Activated CD4-positive, alpha-beta T cell treated with anti-CD3 and anti-CD28 coated beads, Interleukin-2, amount 50 U/mL, for 1 hour (primary cell): ENCODE data around the gene SNRPD2.
A peak's percentile ranks its signal among the peaks of the same experiment; 100 is the strongest.

Source experiments
- DNase-seq: peaks from one replicate; pipeline ENCODE4 v3.0.0-alpha.2; 2020

SNRPD2 gene

DNA sequence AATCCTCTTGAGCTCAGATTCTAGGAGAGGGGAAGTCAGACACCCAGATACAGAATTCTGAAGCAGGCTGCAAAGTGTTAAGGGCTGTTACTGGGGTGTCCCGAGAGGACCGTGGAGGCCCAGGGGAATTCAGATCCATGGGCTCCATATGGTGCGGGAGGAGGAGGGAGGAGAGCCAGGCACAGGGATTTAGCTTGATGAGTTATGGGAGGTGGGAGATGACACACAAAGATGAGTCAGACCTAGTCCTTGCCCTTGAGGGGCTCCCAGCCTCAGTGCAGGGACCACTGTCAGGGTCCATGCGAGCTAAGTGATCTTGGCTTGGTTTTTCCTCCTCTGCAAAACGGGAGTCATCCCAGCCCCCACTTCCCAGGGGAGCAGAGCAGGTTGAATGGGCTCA, 38.1 kb downstream of the SNRPD2 start:
- no peak for DNase-seq

DNA sequence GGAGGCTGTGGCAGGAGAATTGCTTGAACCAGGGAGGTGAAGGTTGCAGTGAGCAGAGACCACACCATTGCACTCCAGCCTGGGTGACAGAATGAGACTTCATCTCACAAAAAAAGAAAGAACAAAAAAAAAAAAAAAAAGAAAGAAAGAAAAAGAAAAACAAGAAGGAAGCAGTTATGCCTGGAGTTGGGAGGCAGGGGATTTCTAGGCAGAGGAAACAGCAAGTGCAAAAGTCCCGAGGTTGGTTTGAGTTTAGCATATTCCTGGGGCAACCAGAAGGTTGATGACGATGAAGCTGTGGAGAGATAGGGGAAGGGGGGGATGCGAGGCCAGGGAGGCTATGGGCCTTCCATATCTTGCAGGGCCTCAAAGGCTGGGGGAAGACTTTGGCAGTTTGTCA, 41.0 kb downstream of the SNRPD2 start:
- DNase-seq, result no peak

DNA sequence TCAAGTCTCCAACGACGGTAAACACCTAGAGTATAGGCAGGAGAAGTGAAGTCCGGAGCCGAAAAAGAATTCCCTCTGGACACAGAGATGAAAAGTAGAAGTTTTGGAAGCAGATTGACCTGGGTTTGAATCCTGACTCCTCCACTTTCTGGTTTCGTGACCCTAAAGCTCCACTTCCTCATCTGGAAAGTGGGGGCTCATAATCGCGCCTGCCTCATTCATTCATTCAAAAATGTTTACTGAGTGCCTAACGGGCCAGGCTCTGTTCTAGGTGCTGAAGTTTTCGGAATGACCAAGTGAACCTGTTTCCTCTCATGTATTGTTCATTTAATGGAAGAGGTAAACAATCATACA, 45.4 kb downstream of the SNRPD2 start:
- DNase-seq, result no peak

DNA sequence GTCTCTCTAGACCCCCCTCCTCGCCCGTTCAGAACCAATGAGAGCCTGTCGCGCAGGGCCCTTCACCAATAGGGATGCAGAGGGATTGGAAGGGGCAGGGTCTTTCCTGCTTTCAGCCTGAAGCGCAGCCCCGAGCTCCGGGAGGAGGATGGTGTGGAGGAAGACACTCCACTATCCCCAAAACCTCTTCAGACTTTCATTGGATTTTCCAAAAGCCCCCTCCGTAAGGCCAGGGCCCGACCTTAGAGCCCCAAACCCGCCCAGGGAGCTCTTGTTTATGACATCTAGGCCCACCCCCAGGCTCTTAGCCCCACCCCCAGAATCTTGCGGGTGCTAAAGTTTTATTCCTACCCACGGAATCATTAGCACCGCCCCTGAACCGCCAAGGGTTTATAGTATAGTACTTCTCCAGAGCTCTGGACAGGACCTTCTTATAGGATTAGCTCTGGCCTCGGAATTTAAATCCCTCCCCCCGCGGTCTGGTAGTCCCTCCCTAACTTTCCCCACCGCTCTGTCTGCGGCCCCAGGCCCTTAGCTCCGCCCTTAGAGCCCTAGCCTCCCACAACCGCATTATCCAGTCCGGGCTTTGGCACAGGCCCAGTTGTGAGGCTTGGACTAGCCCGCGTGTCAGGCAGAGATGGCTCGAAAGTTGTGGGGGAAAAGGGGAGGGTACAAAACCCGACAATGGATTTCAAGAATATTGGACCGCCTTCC, 46.0 kb downstream of the SNRPD2 start:
- DNase-seq, result peak; percentile 68

DNA sequence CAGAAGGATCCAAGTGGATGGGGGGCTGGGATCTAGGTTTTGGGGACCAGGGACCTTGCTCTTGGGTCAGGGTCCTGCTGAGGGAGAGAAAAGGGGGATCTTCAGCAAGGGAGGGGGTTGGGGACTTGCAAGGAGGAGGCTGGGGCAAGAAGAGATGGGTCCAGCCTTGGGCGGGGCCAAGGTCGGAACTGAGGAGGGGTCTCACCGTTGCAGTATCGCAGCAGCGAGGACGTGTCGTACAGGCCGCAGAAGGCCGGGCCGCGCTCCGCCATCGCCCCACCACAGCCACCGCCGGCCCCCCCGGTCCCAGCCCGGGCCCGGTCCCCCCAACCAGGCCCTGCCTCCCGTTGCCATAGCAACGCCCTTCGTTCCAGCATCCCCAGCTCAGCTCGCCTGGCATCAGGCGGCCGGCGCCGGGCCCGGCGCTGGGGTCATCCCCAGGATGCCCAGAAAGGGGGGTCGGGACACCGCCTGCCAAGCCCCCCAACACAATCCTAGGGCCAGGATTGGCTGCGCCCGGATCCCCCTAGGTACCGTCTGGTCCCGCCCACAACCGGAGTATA, 46.6 kb downstream of the SNRPD2 start:
- no peak for DNase-seq

DNA sequence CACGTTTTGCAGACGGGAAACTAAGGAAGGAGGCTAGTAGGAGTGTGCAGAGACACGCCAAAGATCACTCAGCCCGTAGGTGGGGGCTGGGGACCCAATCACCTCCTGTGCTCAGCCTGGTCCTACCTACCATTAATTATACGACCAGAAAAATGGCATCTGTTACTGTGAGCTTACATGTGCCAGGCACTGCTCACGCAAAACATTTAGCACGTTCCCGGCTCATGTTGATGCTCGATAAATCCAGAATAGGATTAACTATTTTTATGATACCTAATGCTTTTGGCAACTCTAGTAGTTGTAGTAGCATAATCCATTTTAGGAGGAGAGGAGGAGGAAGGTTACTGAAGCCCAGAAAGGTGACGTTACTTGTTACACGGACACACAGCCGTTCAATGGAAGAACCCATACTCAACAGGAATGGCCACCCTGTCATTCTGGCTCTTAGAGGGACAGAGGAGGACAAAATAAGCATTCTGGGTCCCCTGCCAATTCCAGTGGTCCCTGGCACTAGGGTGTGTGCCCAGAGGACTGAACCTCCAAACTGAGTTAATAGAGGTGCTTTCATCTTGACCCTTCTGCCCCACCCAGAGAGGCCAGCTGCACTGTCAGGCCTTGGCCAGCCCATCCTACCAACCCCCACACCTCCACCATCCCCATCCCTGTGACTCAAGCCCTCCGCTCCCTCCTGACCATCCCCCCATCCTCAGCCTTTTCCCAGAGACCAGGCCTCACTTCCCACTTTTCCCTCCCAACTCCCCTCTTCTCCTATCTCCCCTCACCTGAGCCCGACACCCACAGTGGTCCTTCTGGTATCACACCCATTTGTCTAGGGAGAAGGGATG, 47.6 kb downstream of the SNRPD2 start:
- no peak for DNase-seq

DNA sequence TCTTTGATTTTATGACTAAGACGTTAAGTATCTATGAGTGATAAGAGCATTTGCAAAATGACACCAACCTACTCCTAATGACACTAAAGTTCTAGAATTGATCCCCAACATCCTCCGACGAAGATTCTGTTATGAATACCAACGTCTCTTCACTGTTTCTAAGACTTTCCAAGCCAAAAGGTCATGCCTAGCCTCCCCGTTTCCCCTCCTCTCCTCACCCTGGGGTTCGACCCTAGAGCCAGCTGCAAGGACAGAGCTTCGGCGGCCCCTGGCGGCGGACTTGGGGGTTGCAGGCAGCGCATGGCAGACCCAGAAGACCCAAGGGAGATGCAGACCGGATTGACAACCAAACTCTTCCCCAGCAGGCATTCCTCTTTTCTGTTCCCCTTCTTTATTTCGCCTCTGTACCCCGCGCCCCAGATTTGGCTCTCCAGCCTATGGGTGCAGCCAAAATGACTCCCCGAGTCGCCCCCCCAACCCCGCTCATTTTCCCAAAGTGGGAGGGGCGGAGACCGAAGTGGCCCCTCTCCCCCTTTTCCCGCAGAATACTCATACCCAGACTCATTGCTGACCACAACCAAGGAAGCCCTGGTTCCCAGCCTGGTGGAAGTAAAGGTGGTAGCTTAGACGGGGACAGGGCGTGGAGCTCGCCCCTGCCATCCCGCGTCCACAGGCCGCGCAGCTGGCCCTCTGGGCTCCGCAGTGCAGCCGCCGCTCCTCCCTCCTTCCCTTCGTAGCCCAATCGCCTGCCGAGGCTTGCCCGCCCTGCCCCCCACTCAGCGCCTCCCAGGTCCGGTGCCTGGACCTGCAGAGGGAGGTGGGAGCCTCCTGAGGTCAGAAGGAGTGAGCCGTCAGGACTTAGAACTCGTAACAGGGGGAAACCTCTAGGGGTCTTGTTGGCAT, 48.5 kb downstream of the SNRPD2 start:
- peak; percentile 89 for DNase-seq

DNA sequence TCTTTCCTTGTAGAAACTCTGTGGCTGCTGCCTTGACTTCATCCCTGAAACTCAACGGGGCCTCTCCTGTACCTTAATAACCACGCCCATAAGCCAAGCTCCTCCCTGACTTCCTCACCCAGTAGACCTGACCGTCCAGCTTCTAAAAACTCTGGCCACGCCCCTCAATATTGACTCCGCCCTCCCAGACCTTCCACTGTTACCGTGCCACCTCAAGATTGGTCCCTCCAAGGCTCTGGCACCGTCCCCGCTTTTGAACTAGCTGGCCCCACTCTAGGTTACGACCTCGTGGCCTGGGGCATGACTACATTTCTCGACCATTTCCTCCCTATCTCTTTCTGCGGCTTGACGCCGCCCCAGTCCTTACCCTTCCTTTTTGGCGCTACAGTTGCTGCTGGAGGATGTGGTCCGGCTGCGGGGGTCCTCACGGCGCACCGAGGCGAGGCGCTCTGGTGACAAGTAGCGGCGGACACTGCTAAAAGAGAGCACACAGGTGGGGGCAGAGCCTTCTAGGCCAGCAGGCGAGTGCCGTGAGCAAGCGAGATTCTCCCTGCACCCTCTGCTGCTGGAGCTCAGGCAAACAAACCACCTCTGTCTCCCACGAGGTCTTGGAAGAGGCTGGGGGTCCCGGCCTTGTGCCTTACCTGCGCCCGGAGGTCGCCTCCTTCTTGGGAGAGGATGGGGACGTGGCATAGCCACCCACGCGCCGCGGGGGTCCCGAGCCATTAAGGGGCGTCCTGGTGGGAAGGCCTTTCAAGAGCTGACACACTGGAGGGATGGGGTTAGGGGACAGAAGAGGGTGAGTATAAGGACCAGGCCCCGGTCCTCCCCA, 50.3 kb downstream of the SNRPD2 start:
- DNase-seq, result peak; percentile 45

DNA sequence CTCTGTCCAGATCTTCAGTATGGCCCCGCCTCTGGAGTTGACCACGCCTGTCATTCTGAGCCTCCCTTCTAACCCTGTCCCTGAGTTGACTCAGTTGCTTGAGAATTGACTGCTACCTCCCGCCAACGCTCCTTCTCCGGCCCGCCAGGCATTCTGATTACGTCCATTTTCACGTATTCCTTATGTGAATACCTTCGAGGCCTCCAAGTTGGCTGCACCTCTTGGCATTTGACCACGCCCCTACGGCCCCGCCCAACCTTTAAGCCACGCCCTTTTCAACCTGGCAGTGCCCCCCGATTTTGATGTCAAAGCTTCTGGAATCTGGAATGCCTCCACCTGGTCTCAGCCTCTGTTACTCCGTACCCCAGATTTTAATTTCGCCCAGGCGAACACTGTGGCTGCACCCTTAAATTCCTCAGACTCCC, 50.9 kb downstream of the SNRPD2 start:
- DNase-seq, result peak; percentile 11

DNA sequence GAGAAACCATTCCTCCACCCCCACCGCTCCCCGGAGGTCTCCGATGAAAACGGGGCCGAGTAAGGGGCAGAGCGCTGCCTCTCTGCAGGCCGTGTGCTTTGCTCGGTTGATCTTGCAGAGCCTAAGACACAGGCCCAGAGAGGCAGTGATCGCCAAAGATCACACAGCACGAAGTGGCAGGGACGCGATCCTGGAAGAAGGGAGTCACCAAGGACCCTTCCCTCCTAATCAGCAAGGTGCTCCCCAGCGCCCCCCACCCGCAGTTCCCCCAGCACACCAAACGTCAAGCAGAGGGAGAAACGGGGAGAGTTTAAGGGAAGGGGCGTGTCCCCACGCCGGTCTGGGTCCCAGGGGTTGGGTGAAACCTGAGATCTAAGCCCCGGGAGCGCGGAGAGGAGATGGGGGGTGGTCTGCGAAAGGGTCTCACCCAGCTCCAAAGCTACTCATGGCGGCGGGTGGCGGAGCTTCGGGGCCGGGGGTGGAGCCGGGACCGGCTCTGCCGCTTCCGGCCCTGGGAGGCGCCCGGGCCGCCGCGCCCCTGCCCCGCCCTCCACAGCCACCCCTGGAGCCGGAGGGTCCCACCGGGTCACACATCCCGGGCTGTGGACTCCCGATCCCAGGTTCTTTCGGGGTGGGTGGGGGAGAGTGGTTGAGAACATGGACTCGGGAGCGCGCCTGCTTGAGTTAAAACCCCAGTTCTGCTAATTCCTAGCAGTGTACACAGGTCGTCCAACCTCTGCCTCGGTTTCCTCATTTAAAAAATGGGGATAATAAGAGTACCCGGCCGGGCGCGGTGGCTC, 52.6 kb downstream of the SNRPD2 start, which contains the start of gene EML2:
Gene EML2, minus strand, starts transcription at position 468 of the 800 bp plus-strand sequence. Its CDS starts 21 bp downstream, at position 447.
- DNase-seq, result peak; percentile 47

DNA sequence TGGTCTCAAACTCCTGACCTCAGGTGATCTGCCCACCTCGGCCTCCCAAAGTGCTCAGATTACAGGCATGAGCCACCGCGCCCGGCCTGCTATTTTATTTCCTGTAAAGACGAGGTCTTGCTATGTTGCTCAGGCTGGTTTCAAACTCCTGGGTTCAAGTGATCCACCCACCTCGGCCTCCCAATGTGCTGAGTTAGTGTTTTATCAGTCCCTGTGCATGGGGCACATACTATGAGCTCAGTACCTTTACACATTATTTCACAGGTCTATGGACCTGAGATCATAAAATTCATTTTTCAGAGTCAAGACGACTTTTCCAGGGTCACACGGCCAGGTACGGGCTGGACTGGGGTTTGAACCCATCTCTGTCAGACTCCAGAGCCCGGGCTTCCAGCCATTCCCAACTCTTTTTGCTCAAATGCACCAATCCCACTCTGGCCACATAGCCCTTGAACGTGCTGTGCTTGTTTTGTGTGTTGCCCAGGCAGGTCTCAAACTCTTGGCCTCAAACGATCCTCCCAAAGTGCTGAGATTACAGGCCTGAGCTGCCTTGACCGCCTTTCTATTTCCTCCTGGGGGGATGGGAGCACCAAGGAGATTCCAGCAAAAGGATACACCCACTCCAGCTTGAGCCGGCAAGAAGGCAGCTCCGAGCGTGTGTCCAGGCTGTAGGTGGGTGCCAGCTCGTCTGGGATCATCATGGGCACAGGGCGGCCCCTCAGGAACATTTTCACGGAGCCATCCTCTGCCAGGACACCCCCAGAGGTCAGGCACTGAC, 53.7 kb downstream of the SNRPD2 start:
- DNase-seq, result no peak
